Bone marrow (tissue), 2 donors: ENCODE measurements around the gene CDK11B.
"Not testable (repeated sequence)": the region's sequence is repeated elsewhere in the genome, so short reads cannot be mapped to it uniquely, and the experiment has no call there.

ENCODE experiments used
- DNase-seq, 2 donors: peaks; one replicate each; lab custom pipeline; 2025; lab: John Stamatoyannopoulos, UW

The CDK11B gene

GRCh38 chr1:1599030-1599934, 59.5 kb downstream of the CDK11B start:
- DNase-seq = no peak

- no peak for DNase-seq
These were observed 60.1 kb downstream of the CDK11B start for GRCh38 chr1:1598720-1599029.

GRCh38 chr1:1598051-1598719, 60.6 kb downstream of the CDK11B start:
- DNase-seq = no peak

GRCh38 chr1:1597275-1597930, 61.4 kb downstream of the CDK11B start:
- peak in 1 of 2 donors; percentile 32 for DNase-seq

GRCh38 chr1:1596493-1597274, 62.1 kb downstream of the CDK11B start:
- DNase-seq = no peak

- DNase-seq = not testable (repeated sequence)
These were observed 63.5 kb downstream of the CDK11B start for GRCh38 chr1:1595341-1595740.

- DNase-seq = no peak
These were observed 64.1 kb downstream of the CDK11B start for GRCh38 chr1:1594602-1595260.

- no peak for DNase-seq
These were observed 64.8 kb downstream of the CDK11B start for GRCh38 chr1:1593834-1594601.

GRCh38 chr1:1591452-1591851, 67.4 kb downstream of the CDK11B start:
- DNase-seq = no peak
